ENCODE results near the gene ALDOA.

The ALDOA gene

DNA sequence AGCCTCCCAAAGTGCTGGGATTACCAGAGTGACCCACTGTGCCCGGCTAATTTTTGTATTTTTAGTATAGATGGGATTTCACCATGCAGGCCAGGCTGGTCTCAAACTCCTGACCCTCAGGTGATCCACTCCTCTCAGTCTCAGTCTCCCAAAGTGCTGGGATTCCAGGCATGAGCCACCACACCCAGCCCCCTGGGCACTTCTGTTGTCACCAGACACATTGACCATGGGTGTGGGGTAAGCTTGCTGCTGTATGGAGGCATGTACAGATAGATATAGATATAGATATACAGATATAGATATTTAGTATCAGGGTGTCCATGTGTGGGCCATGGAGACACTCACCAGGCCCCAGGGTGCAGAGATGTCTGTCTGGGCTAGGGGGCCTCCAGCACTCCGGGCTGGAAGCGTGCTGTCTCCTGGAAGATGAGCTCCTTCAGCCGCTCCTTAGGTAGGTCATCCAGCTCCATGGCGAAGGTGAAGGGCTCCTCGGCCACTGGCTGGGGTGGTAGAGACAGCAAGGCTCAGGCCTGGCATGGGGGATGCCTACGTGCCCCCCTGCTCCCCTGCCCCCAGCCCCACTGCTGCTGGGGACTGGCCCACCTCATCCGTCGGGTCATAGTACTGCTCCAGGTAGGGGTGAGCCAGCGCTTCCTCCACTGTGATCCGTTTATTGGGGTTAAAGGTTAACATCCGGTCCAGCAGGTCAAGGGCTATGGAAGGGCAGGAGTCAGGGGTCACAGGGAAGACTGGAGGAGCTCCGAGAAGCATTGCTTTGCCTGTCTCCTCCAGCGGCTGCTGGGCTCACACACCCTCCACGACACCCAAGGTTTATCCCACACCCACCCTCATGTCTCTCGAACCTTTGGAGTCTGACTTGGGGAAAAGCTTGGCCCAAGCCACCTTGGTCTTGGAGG, 51.0 kb downstream of the ALDOA start:
- no peak for DNase-seq (ENCODE audit: low spot score)

DNA sequence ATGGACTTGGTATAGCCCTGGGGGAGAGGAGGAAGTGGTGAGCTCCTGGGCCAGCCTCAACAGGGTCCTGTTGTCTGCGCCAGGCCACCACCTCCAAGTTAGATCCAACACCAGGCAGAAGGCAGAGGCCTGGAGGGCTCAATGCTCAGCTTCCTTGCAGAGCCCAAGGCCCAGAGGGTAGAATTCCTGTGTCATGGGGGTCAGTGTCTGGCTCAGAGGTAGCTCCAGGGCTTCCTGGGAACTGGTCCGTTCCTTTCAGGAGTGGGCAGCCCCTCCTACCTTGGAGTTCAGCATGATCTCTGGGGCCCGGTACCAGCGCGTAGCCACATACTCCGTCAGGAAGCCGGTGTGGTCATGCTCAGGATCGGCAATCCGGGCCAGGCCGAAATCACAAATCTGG, 52.2 kb downstream of the ALDOA start:
- no peak for DNase-seq (ENCODE audit: low spot score)

DNA sequence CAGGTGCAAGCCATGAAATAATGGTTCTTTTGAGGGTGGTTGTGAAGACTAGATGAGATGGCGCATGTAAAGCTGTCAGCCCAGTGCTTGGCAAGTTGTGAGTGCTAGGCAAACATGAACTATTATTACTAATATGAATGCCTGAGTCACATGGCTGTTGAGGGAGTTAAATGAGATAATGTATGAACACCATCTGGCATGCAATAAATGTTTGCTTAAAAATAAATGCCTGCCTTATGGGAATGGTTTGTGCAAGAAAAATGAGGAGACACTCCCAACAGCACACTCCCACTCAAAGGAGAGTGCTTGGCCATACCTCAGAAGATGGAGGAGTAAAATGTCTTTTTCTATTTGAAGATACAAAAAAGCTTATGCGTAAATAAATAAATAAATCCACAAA, 53.9 kb downstream of the ALDOA start:
- no peak for DNase-seq (ENCODE audit: low spot score)
